Activated naive CD8-positive, alpha-beta T cell treated with anti-CD3 and anti-CD28 coated beads for 36 hours (primary cell): ENCODE results near the gene SPECC1L. TPM values are rescaled to one million over a fixed set of nuclear protein-coding genes. Genes with fewer than 3 reads are reported as not detected.
"Not testable (repeated sequence)": the region's sequence is repeated elsewhere in the genome, so short reads cannot be mapped to it uniquely, and the experiment has no call there.

ENCODE experiments used
- DNase-seq: peaks from one replicate; pipeline ENCODE4 v3.0.0; 2021
- H3K27ac Mint-ChIP-seq: one replicate; pipeline ENCODE4 v1.8.0; 2022; ENCODE audit warnings: mild to moderate bottlenecking, moderate library complexity, mixed read lengths
- H3K27me3 Mint-ChIP-seq: one replicate; pipeline ENCODE4 v1.8.0; 2022; ENCODE audit warnings: mild to moderate bottlenecking, mixed read lengths
- H3K36me3 Mint-ChIP-seq: one replicate; pipeline ENCODE4 v1.8.0; 2021; ENCODE audit warnings: mild to moderate bottlenecking, mixed read lengths
- H3K4me1 Mint-ChIP-seq: one replicate; pipeline ENCODE4 v1.8.0; 2021; ENCODE audit warnings: mixed read lengths
- H3K4me3 Mint-ChIP-seq: one replicate; pipeline ENCODE4 v1.8.0; 2022; ENCODE audit warnings: mild to moderate bottlenecking, moderate library complexity, mixed read lengths
- H3K9me3 Mint-ChIP-seq: one replicate; pipeline ENCODE4 v1.8.0; 2022; ENCODE audit warnings: mixed read lengths
- total RNA-seq, 2 experiments: library from RNA; stranded (reverse); gene quantifications; one replicate each; pipeline ENCODE4 v1.2.3, GENCODE V29; 2021

SPECC1L gene
- total RNA-seq, 2 experiments from 2014 or later = 46.3 to 47.7 TPM

DNA sequence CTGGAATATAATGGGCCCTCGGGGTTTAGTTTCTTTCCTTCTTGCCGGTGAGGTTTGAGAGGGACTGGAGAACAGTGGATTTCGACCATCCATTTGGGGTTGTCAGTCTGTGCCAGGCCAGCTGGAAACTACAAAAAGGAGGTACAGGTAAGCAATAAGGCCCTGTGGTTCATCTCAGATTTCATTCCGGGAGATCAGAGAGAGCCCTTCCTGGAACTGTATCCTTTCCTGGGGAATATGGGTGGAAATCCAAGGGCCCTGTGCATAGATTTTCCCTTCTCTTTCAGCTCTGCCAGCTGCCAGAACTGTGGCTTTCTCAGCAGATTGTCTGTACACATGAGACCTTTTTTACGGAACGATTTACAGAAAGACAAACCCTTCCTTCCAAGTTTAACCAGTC lies 17.2 kb downstream of the SPECC1L start:
- not testable (repeated sequence) for H3K4me3 Mint-ChIP-seq, H3K36me3 Mint-ChIP-seq, H3K9me3 Mint-ChIP-seq, DNase-seq, H3K27ac Mint-ChIP-seq, H3K27me3 Mint-ChIP-seq
- peaks cover 54% of the 10 kb centered on the region for H3K4me1 Mint-ChIP-seq

GRCh38 chr22:24289114-24289513 lies 18.5 kb downstream of the SPECC1L start:
- Mint-ChIP-seq H3K4me1 (peaks cover 45% of the 10 kb centered on the region), H3K27me3 (no peaks in the 10 kb centered on the region), H3K27ac (no peak overlapping the region), H3K36me3 (peaks cover 1% of the 10 kb centered on the region), H3K4me3 (no peak overlapping the region), H3K9me3 (no peaks in the 10 kb centered on the region)
- no peak for DNase-seq

DNA sequence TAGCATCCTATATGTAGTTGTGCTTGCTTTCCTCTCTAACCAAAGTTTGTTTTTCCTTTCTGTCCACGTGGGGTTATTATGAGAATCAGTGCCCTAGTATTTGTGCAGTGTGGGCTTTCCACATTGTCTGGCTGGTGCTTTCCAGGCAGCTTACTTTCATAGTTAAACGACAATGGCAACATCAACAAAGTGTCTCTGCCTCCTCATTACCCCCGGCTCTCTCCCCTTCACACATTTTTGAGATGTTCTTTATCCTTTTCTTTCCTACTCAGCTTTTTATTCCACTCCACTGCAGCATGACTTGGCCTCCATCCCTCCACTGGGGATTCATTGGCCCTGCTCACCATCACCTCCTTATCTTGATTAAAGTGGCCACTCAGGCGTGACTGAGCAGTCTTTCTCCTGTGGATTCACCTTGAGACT lies 19.1 kb downstream of the SPECC1L start:
- no peaks in the 10 kb centered on the region for H3K27me3 Mint-ChIP-seq
- DNase-seq = no peak

DNA sequence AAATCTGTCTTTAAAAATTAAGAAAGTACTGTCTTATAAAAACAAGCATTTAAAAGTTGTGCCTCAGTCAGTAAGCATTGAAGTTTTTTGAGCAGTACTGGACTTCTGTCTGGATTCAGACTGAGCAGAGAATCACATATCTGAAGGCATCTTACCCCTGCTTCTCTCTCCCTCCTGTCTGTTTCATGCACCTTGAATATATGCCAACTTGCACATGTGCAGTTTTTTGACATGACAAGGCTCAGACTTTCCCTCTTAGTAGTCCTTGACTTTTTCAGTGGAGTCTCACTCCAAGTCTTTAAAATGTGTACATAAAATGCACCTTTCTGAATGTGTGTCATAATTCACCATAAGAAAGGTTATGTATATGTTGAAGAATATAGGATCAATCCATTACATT lies 19.8 kb downstream of the SPECC1L start:
- H3K9me3 Mint-ChIP-seq = no peaks in the 10 kb centered on the region
- no peaks in the 10 kb centered on the region for H3K27me3 Mint-ChIP-seq
- H3K36me3 Mint-ChIP-seq = peaks cover under 1% of the 10 kb centered on the region
- H3K4me3 Mint-ChIP-seq = no peak overlapping the region
- DNase-seq = no peak
- no peak overlapping the region for H3K27ac Mint-ChIP-seq
- peaks cover 34% of the 10 kb centered on the region for H3K4me1 Mint-ChIP-seq

More for the DNA sequence above, 19.1 kb downstream of the SPECC1L start:
- H3K4me1 Mint-ChIP-seq = peaks cover 40% of the 10 kb centered on the region
- H3K36me3 Mint-ChIP-seq = no peaks in the 10 kb centered on the region
- H3K4me3 Mint-ChIP-seq = no peak overlapping the region
- H3K9me3 Mint-ChIP-seq = no peaks in the 10 kb centered on the region
- H3K27ac Mint-ChIP-seq = no peak overlapping the region

GRCh38 chr22:24291515-24292201 lies 21.0 kb downstream of the SPECC1L start:
- H3K27me3 Mint-ChIP-seq = no peaks in the 10 kb centered on the region
- H3K36me3 Mint-ChIP-seq = peaks cover 6% of the 10 kb centered on the region
- H3K4me3 Mint-ChIP-seq = no peak overlapping the region
- DNase-seq = no peak
- peaks cover 27% of the 10 kb centered on the region for H3K4me1 Mint-ChIP-seq
- no peak overlapping the region for H3K27ac Mint-ChIP-seq
- no peaks in the 10 kb centered on the region for H3K9me3 Mint-ChIP-seq

DNA sequence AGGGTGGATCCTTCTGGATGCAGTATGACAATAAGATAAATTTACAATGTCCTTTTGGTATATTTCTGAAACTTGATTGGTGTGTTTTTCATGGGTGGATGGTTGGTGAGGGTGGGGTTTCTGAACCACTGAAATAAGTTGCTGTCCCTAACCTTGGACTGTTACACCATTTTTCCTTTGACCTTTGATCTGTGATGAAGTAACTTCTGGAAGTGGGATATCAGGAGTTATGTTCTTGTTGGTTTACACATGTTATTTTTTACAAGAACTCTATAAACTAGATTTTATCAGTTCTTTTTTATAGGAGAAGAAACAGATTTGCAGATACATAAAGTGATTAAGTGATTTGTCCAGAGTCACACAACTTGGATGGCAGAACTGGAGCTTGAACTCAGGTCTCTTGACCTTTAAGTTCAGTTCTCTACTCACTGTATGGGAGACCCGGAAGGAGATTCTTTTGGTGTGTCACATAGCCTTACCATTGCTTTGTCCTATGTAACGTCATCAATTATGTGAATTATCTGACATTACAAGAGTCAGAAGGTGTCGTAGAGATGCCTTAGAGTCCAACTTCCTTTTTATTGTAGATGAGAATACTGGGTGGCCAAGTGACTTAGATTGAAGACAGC lies 21.7 kb downstream of the SPECC1L start:
- H3K27ac Mint-ChIP-seq, H3K27me3 Mint-ChIP-seq, H3K4me3 Mint-ChIP-seq, H3K36me3 Mint-ChIP-seq, H3K9me3 Mint-ChIP-seq, DNase-seq: not testable (repeated sequence)
- peaks cover 27% of the 10 kb centered on the region for H3K4me1 Mint-ChIP-seq

DNA sequence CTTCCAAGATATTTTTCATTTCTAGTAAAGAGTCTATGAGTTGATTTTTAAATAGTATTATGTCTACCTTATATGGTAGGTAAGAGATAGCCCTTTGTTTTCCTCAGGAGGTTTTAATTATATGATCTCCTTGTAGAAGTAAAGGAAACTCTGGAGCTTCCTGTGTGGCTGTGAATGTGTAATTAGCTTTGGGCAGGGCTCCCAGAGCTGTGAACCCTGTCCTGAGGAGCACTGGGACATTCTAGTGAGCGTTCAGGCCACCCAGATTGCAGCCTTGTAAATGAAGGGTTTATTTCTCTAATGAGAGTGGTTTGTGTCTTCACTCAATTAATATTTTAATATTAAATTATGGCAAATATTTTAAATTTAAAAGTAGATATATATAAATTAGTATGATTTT lies 24.3 kb downstream of the SPECC1L start:
- not testable (repeated sequence) for H3K9me3 Mint-ChIP-seq, H3K4me3 Mint-ChIP-seq, H3K36me3 Mint-ChIP-seq, DNase-seq, H3K27me3 Mint-ChIP-seq, H3K27ac Mint-ChIP-seq
- H3K4me1 Mint-ChIP-seq = peaks cover 32% of the 10 kb centered on the region

GRCh38 chr22:24298497-24299155 lies 28.0 kb downstream of the SPECC1L start:
- H3K27ac Mint-ChIP-seq, DNase-seq, H3K4me3 Mint-ChIP-seq, H3K27me3 Mint-ChIP-seq, H3K9me3 Mint-ChIP-seq: not testable (repeated sequence)
- Mint-ChIP-seq H3K4me1 (peaks cover 48% of the 10 kb centered on the region), H3K36me3 (peaks cover 30% of the 10 kb centered on the region)

- peaks cover 65% of the 10 kb centered on the region for H3K4me1 Mint-ChIP-seq
- not testable (repeated sequence) for H3K9me3 Mint-ChIP-seq, H3K4me3 Mint-ChIP-seq, DNase-seq, H3K27ac Mint-ChIP-seq, H3K27me3 Mint-ChIP-seq
- H3K36me3 Mint-ChIP-seq = peaks cover 39% of the 10 kb centered on the region
Observed at GRCh38 chr22:24300522-24300921, 29.9 kb downstream of the SPECC1L start.

DNA sequence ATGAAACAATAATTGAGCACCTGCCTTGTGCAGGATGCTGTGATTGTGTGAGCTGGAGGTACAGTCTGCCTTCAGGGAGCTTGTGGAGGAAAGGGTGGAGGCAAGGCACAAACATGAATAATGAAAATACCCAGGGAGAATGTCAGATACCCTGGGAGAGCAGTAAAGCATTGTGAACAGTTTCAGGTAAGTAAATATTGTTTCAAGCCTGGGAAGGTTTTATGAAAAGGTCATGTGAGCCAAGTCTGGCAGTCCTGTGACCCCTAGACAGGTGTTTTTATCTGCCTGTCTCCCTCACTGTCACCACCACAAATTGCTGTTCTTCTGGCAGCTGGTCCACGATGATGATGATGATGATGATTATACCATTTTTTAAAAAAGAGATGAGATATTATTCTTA lies 32.0 kb downstream of the SPECC1L start:
- Mint-ChIP-seq H3K36me3 (peaks cover 50% of the 10 kb centered on the region), H3K4me3 (no peak overlapping the region), H3K9me3 (no peaks in the 10 kb centered on the region), H3K27ac (no peak overlapping the region), H3K27me3 (no peaks in the 10 kb centered on the region), H3K4me1 (peaks cover 67% of the 10 kb centered on the region)
- DNase-seq = no peak

DNA sequence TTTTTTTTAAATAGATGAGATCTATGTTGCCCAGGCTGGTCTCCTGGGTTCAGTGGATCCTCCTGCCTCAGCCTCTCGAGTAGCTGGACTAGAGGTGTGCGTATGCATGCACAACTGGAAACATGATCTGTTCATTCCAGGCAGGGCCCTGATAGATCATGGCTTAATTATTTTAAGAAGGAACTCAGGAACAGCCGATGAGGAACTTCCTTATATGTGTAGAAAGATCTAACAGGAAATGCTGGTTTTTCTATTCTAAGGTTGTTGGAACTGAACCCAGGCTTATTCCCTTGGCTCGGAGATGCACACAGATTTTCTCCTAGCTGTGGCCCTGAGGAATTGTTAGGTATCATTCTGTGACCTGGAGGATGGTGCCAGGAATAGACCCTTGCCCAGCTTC lies 32.4 kb downstream of the SPECC1L start:
- no peak overlapping the region for H3K4me3 Mint-ChIP-seq
- H3K36me3 Mint-ChIP-seq = peaks cover 50% of the 10 kb centered on the region
- H3K27me3 Mint-ChIP-seq = no peaks in the 10 kb centered on the region
- H3K27ac Mint-ChIP-seq = no peak overlapping the region
- DNase-seq = no peak
- peaks cover 67% of the 10 kb centered on the region for H3K4me1 Mint-ChIP-seq
- H3K9me3 Mint-ChIP-seq = no peaks in the 10 kb centered on the region

GRCh38 chr22:24304062-24304675 lies 33.5 kb downstream of the SPECC1L start:
- DNase-seq = no peak
- H3K27ac Mint-ChIP-seq = no peak overlapping the region

DNA sequence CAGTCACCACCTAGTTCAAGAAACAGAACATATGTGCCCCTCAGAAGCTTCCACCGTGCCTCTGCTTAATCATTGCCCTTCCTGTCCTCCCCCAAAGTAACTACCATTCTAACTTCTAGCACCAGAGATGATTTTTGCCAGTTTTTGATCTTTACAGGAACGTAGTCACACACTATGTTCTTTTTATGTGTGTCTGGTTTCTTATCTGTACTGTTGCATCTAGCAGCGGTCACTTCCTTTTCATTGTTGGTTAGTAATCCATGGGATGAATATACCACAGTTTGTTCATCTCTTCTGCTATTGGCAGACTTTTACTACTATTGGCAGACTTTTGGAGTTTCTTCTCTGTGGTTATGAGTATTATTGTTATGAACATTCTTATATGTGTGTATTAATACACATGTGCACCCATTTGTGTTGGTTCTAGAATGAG lies 34.6 kb downstream of the SPECC1L start:
- Mint-ChIP-seq H3K36me3 (peaks cover 47% of the 10 kb centered on the region), H3K9me3 (no peaks in the 10 kb centered on the region), H3K4me1 (peaks cover 57% of the 10 kb centered on the region), H3K27me3 (no peaks in the 10 kb centered on the region), H3K27ac (peak overlapping the region; percentile 18), H3K4me3 (no peak overlapping the region)
- DNase-seq = no peak

More at GRCh38 chr22:24304062-24304675, 33.5 kb downstream of the SPECC1L start:
- Mint-ChIP-seq H3K27me3 (no peaks in the 10 kb centered on the region), H3K4me1 (peaks cover 60% of the 10 kb centered on the region), H3K9me3 (no peaks in the 10 kb centered on the region), H3K36me3 (peaks cover 50% of the 10 kb centered on the region), H3K4me3 (no peak overlapping the region)

- no peak for DNase-seq
- Mint-ChIP-seq H3K36me3 (peaks cover 23% of the 10 kb centered on the region), H3K4me1 (peaks cover 14% of the 10 kb centered on the region), H3K27ac (no peak overlapping the region), H3K27me3 (no peaks in the 10 kb centered on the region), H3K9me3 (no peaks in the 10 kb centered on the region), H3K4me3 (no peak overlapping the region)
Observed at GRCh38 chr22:24310969-24311368, 40.3 kb downstream of the SPECC1L start.

GRCh38 chr22:24315367-24315966 lies 44.8 kb downstream of the SPECC1L start:
- H3K9me3 Mint-ChIP-seq = no peaks in the 10 kb centered on the region
- H3K4me1 Mint-ChIP-seq = peaks cover 6% of the 10 kb centered on the region
- DNase-seq = no peak
- no peak overlapping the region for H3K4me3 Mint-ChIP-seq
- H3K36me3 Mint-ChIP-seq = peaks cover 18% of the 10 kb centered on the region
- no peaks in the 10 kb centered on the region for H3K27me3 Mint-ChIP-seq
- H3K27ac Mint-ChIP-seq = no peak overlapping the region
